Gastroesophageal sphincter (tissue), 3 donors: ENCODE measurements around the gene ZNRF2.

Source experiments
- EP300 ChIP-seq: sonication (generic); formaldehyde crosslinking; IDR thresholded peaks from one replicate; pipeline ENCODE4 v1.6.1; 2017; ENCODE audit warnings: antibody characterized with exemption, mild to moderate bottlenecking
- TF ChIP-seq, protein P1 (sequence below), 4 experiments: fragments of 200-600 bp in 2 of 4; fragments of 450-650 bp in 2 of 4; sonication (generic) in 1 of 4; IDR thresholded peaks; one replicate each; pipeline ENCODE4 v1.5.1; 2017 to 2019; ENCODE audit warnings: antibody characterized with exemption in 4 of 4, mild to moderate bottlenecking in 2 of 4, moderate library complexity in 2 of 4

GRCh38 chr7:30254717-30255063, 29.7 kb upstream of the ZNRF2 start:
- TF ChIP-seq, protein P1, sequence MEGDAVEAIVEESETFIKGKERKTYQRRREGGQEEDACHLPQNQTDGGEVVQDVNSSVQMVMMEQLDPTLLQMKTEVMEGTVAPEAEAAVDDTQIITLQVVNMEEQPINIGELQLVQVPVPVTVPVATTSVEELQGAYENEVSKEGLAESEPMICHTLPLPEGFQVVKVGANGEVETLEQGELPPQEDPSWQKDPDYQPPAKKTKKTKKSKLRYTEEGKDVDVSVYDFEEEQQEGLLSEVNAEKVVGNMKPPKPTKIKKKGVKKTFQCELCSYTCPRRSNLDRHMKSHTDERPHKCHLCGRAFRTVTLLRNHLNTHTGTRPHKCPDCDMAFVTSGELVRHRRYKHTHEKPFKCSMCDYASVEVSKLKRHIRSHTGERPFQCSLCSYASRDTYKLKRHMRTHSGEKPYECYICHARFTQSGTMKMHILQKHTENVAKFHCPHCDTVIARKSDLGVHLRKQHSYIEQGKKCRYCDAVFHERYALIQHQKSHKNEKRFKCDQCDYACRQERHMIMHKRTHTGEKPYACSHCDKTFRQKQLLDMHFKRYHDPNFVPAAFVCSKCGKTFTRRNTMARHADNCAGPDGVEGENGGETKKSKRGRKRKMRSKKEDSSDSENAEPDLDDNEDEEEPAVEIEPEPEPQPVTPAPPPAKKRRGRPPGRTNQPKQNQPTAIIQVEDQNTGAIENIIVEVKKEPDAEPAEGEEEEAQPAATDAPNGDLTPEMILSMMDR (IDR thresholded peaks at IDR 0.05) = no peak
- no peak for TF ChIP-seq EP300
